HepG2 (cell line): ENCODE measurements around the gene MARCHF11. TPM values are rescaled to one million over a fixed set of nuclear protein-coding genes. Genes with fewer than 3 reads are reported as not detected.

Experiments
- ATRX ChIP-seq: sonication (generic); formaldehyde crosslinking; IDR thresholded peaks from 2 replicates; pipeline ENCODE4 v1.4.0; 2020; ENCODE audit warnings: missing genetic modification reagents, borderline replicate concordance
- ESRRA ChIP-seq: sonication (generic); formaldehyde crosslinking; IDR thresholded peaks from 2 replicates; pipeline ENCODE4 v1.5.1; 2020; ENCODE audit warnings: mild to moderate bottlenecking, low read depth, missing genetic modification reagents
- ETV6 ChIP-seq: sonication (generic); formaldehyde crosslinking; conservative IDR thresholded peaks from 2 replicates; pipeline ENCODE4 v1.4.0; 2020; ENCODE audit warnings: missing genetic modification reagents
- HOXA9 ChIP-seq: sonication (generic); formaldehyde crosslinking; IDR thresholded peaks from 2 replicates; pipeline ENCODE4 v1.8.1; 2022; ENCODE audit warnings: missing genetic modification reagents, mild to moderate bottlenecking, moderate library complexity, borderline replicate concordance
- KLF16 ChIP-seq, 2 experiments: sonication (generic) in 1 of 2; formaldehyde crosslinking in 1 of 2; IDR thresholded peaks; 2 replicates each; pipeline versions ENCODE4 v1.6.1 to v1.8.0; 2016 to 2023; ENCODE audit warnings: missing genetic modification reagents in 2 of 2, missing compliant biosample characterization in 1 of 2
- KLF6 ChIP-seq: IDR thresholded peaks from 2 replicates; pipeline ENCODE4 v1.8.0; 2016; ENCODE audit warnings: missing biosample characterization, missing genetic modification reagents
- NCOR1 ChIP-seq: fragments of 200-600 bp; sonication (generic); IDR thresholded peaks from 2 replicates; pipeline ENCODE4 v1.7.0; 2017; ENCODE audit warnings: antibody characterized with exemption, low read length, borderline replicate concordance
- NPAS2 ChIP-seq: sonication (generic); formaldehyde crosslinking; IDR thresholded peaks from 2 replicates; pipeline ENCODE4 v1.8.0; 2022; ENCODE audit warnings: mild to moderate bottlenecking, missing genetic modification reagents, borderline replicate concordance
- PHF5A ChIP-seq: IDR thresholded peaks from one replicate; pipeline ENCODE4 v1.6.1; 2018; ENCODE audit warnings: low read depth, missing genetic modification reagents; ENCODE audit not compliant: unreplicated experiment
- PRMT3 ChIP-seq: sonication (generic); formaldehyde crosslinking; IDR thresholded peaks from 2 replicates; pipeline ENCODE4 v1.8.1; 2022; ENCODE audit warnings: low read depth, mild to moderate bottlenecking, moderate library complexity, missing genetic modification reagents, borderline replicate concordance
- RBM39 ChIP-seq: fragments of 200-400 bp; formaldehyde crosslinking; IDR thresholded peaks from one replicate; pipeline ENCODE4 v1.6.1; 2018; ENCODE audit warnings: antibody characterized with exemption, mild to moderate bottlenecking, low read depth, low read length; ENCODE audit not compliant: poor library complexity, severe bottlenecking
- RXRB ChIP-seq: IDR thresholded peaks from 2 replicates; pipeline ENCODE4 v1.6.1; 2016; ENCODE audit warnings: borderline replicate concordance, missing genetic modification reagents, missing compliant biosample characterization
- SP1 ChIP-seq, 2 experiments: fragments of 450-650 bp in 1 of 2; sonication (generic) in 1 of 2; formaldehyde crosslinking in 1 of 2; IDR thresholded peaks; 2 replicates each; pipeline versions ENCODE4 v1.4.0 to v1.6.1; 2016 to 2020; ENCODE audit warnings: missing genetic modification reagents in 1 of 2
- TGIF2 ChIP-seq: IDR thresholded peaks from 2 replicates; pipeline ENCODE4 v1.6.1; 2016; ENCODE audit warnings: control low read depth, missing compliant biosample characterization
- ZNF451 ChIP-seq: sonication (generic); formaldehyde crosslinking; IDR thresholded peaks from 2 replicates; pipeline ENCODE4 v1.5.0; 2020; ENCODE audit warnings: mild to moderate bottlenecking, missing genetic modification reagents
- ZNF574 ChIP-seq: sonication (generic); formaldehyde crosslinking; IDR thresholded peaks from 2 replicates; pipeline ENCODE4 v1.4.0; 2020; ENCODE audit warnings: missing genetic modification reagents
- ZNF776 ChIP-seq: sonication (generic); formaldehyde crosslinking; IDR thresholded peaks from 2 replicates; pipeline ENCODE4 v1.4.0; 2020; ENCODE audit warnings: mild to moderate bottlenecking, missing genetic modification reagents
- ZNF777 ChIP-seq: sonication (generic); formaldehyde crosslinking; IDR thresholded peaks from 2 replicates; pipeline ENCODE4 v1.4.0; 2020; ENCODE audit warnings: missing genetic modification reagents
- ZNF790 ChIP-seq: sonication (generic); formaldehyde crosslinking; IDR thresholded peaks from 2 replicates; pipeline ENCODE4 v1.8.0; 2022; ENCODE audit warnings: missing genetic modification reagents, mild to moderate bottlenecking, borderline replicate concordance
- ZSCAN20 ChIP-seq: sonication (generic); formaldehyde crosslinking; IDR thresholded peaks from 2 replicates; pipeline ENCODE4 v1.4.0; 2020; ENCODE audit warnings: missing genetic modification reagents, mild to moderate bottlenecking, borderline replicate concordance
- ZSCAN22 ChIP-seq: sonication (generic); formaldehyde crosslinking; IDR thresholded peaks from 2 replicates; pipeline ENCODE4 v1.4.0; 2020; ENCODE audit warnings: mild to moderate bottlenecking, missing genetic modification reagents
- polyA plus RNA-seq, 8 experiments: library from polyadenylated mRNA; depleted of rRNA in 3 of 8; stranded (reverse) in 7 of 8; unstranded in 1 of 8; fragments of >200 nt; fragmentation: Illumina TruSeq in 4 of 8; extraction: Trizol in 4 of 8; gene quantifications; 2 replicates each; pipeline versions ENCODE4 v1.2.1 to v1.2.3, GENCODE V29; 2011 to 2016; ENCODE audit warnings: low read depth in 4 of 8, missing spikeins in 1 of 8, mixed read lengths in 1 of 8; ENCODE audit not compliant: insufficient read depth in 1 of 8
- total RNA-seq, 5 experiments: library from RNA; depleted of rRNA; stranded (reverse); fragments of >200 nt; fragmentation: Illumina TruSeq; extraction: Trizol; gene quantifications; 2 replicates each; pipeline ENCODE4 v1.2.3, GENCODE V29; 2016; ENCODE audit warnings: low read depth in 1 of 5
- TF ChIP-seq, protein P1 (sequence below): sonication (generic); formaldehyde crosslinking; IDR thresholded peaks from 2 replicates; pipeline ENCODE4 v1.8.1; 2022; ENCODE audit warnings: mild to moderate bottlenecking, missing genetic modification reagents
- TF ChIP-seq, protein P2 (sequence below): sonication (generic); formaldehyde crosslinking; IDR thresholded peaks from 2 replicates; pipeline ENCODE4 v1.4.0; 2020; ENCODE audit warnings: missing genetic modification reagents
- TF ChIP-seq, protein P3 (sequence below): IDR thresholded peaks from 2 replicates; pipeline ENCODE4 v1.6.1; 2016

Gene MARCHF11
- total and polyA plus RNA-seq, 2 of the 13 experiments (the other 11 are each of a cell fraction or from before 2014, with no cell fraction given): not detected

DNA sequence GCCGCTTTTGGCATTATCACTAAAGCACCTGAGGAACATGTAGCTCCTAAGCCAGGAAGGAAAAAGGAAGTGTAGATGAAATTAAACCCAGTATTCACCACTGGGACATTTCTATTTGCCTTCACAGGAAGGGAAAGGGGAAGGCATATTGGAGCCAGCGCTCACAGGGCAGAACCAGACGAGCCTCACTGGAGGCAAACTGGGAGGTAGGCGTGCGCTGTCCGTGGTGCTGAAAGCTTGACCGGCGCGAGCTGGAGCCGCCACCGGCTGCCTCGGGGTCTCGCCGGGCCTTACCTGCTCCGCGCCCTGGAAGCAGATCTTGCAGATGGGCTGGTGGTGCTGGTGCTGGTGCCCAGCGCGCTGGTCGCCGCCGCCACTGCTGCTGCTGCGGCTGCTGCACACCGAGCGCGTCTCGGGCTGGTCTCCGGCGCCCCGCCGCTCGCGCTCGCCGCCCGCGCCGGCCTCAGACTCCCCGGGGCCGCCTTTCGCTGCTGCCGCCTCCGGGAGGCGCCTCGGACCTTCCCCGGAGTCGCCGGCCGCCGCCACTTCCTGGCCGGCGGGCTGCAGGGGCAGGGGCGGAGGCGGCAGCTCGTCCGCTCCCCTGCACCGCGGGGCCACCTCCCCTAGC, 732 bp downstream of the MARCHF11 start (continued):
- TF ChIP-seq ZNF451 (no peak), ZNF574 (peak; percentile 62), KLF16 (CRISPR knock-in tag; IDR thresholded peaks at IDR 0.05) (peak in 1 of 2 experiments; percentile 56; a peak in 1 of 4 replicates), ETV6 (CRISPR knock-in tag) (peak; percentile 51; the same call in 1 of the 2 replicates), ZSCAN22 (CRISPR knock-in tag) (no peak), NCOR1 (no peak), RXRB (CRISPR knock-in tag) (0 out of 2 replicates have a peak, but pooled peaks have one; percentile 20), KLF6 (CRISPR knock-in tag) (peak; percentile 64; the same call in 1 of the 2 replicates), TGIF2 (no peak), ZNF790 (no peak), SP1 (IDR thresholded peaks at IDR 0.05) (no peak), SP1 (CRISPR knock-in tag; IDR thresholded peaks at IDR 0.05) (no peak), HOXA9 (CRISPR knock-in tag) (no peak), ZNF776 (CRISPR knock-in tag) (no peak), ATRX (no peak), PRMT3 (no peak), ZSCAN20 (CRISPR knock-in tag) (0 out of 2 replicates have a peak, but pooled peaks have one; percentile 49), RBM39 (no peak), ZNF777 (0 out of 2 replicates have a peak, but pooled peaks have one; percentile 29), PHF5A (no peak), NPAS2 (no peak), ESRRA (CRISPR knock-in tag) (no peak)
- TF ChIP-seq, protein P1, sequence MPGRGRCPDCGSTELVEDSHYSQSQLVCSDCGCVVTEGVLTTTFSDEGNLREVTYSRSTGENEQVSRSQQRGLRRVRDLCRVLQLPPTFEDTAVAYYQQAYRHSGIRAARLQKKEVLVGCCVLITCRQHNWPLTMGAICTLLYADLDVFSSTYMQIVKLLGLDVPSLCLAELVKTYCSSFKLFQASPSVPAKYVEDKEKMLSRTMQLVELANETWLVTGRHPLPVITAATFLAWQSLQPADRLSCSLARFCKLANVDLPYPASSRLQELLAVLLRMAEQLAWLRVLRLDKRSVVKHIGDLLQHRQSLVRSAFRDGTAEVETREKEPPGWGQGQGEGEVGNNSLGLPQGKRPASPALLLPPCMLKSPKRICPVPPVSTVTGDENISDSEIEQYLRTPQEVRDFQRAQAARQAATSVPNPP (CRISPR knock-in tag): no peak
- TF ChIP-seq, protein P2, sequence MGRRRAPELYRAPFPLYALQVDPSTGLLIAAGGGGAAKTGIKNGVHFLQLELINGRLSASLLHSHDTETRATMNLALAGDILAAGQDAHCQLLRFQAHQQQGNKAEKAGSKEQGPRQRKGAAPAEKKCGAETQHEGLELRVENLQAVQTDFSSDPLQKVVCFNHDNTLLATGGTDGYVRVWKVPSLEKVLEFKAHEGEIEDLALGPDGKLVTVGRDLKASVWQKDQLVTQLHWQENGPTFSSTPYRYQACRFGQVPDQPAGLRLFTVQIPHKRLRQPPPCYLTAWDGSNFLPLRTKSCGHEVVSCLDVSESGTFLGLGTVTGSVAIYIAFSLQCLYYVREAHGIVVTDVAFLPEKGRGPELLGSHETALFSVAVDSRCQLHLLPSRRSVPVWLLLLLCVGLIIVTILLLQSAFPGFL (CRISPR knock-in tag): no peak
- TF ChIP-seq, protein P3, sequence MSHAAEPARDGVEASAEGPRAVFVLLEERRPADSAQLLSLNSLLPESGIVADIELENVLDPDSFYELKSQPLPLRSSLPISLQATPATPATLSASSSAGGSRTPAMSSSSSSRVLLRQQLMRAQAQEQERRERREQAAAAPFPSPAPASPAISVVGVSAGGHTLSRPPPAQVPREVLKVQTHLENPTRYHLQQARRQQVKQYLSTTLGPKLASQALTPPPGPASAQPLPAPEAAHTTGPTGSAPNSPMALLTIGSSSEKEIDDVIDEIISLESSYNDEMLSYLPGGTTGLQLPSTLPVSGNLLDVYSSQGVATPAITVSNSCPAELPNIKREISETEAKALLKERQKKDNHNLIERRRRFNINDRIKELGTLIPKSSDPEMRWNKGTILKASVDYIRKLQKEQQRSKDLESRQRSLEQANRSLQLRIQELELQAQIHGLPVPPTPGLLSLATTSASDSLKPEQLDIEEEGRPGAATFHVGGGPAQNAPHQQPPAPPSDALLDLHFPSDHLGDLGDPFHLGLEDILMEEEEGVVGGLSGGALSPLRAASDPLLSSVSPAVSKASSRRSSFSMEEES: 0 out of 2 replicates have a peak, but pooled peaks have one; percentile 47
